ENCODE measurements around the gene KDM4C.
"Not testable (repeated sequence)": the region's sequence is repeated elsewhere in the genome, so short reads cannot be mapped to it uniquely, and the experiment has no call there.

KDM4C gene

DNA sequence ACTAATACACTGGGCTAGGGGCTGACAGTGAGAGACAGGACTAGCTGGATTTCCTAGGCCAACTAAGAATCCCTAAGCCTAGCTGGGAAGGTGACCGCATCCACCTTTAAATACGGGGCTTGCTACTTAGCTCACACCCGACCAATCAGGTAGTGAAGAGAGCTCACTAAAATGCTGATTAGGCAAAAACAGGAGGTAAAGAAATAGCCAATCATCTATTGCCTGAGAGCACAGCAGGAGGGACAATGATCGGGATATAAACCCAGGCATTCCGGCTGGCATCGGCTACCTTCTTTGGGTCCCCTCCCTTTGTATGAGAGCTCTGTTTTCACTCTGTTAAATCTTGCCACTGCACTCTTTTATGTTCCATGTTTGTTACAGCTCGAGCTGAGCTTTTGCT lies 425.4 kb downstream of the KDM4C start:
- not testable (repeated sequence) for DNase-seq

- no peak for DNase-seq
Measured at GRCh38 chr9:7185612-7186011, 427.8 kb downstream of the KDM4C start.

DNA sequence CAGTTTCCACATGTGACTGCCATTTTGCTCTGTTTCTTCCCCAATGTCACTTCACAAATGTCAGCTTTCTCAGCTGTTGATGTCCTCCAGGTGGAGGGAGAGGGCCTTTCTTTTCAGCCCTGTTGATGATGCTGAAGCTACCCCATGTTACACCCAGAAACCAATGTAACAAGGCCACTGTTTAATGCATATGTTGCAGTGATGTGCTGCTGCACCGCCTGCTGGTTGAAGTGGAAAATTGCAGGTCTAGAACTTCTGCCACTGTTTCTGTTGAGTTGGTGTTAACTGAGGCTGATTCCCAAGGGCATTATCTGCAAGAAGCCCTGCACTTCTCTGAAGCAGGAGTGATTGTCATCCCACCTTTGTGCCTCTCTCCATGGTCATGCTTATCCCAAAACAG lies 428.4 kb downstream of the KDM4C start:
- peak; percentile 3 for DNase-seq

- no peak for DNase-seq
Measured at GRCh38 chr9:7192266-7192665, 434.5 kb downstream of the KDM4C start.

- no peak for DNase-seq
Measured at GRCh38 chr9:7195526-7195925, 437.8 kb downstream of the KDM4C start.

GRCh38 chr9:7196467-7196866 lies 438.7 kb downstream of the KDM4C start:
- DNase-seq: no peak

- DNase-seq: no peak
Measured at GRCh38 chr9:7201196-7201595, 443.4 kb downstream of the KDM4C start.

DNA sequence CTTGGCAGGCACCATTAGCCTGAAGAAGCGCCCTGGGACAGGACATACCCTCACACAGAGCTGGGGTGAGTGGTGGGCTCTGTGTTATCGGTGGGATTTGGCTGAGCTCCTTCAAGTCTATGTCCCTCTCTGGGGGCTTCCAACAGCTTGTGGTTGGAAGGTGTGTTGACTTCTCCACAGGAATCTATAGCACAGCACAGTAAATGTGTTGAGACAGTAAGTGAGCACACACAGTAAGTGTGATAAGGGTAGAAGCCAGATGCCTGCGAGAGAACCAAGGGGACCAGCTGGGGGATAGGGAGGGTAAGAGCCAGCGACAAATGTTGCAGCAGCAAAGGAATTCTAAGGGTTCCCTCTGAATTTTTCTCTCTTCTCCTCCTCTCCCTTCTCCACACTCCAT lies 448.0 kb downstream of the KDM4C start:
- DNase-seq: no peak

DNA sequence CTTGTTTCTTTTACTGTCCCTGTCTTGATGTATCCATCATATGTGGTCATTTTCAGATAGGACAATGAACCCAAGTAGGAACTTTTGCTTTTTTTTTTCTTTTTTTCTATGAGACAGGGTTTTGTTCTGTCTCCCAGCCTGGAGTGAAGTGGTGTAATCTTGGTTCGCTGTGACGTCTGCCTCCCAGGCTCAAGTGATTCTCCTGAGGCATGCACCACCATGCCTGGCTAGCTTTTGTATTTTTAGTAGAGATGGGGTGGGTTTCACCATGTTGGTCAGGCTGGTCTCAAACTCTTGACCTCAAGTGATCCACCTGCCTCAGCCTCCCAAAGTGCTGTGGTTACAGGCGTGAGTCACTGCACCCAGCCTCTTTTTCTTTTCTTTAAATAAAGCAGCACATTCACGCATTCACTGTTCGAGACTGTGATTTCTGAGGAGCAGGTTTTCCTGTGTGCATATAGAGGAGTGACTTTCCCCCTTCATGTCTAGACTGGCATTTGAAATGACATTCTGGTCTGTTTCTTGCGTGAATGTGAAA lies 448.5 kb downstream of the KDM4C start:
- no peak for DNase-seq

GRCh38 chr9:7209016-7209715 lies 451.4 kb downstream of the KDM4C start:
- DNase-seq: no peak

- no peak for DNase-seq
Measured at GRCh38 chr9:7209990-7210389, 452.2 kb downstream of the KDM4C start.

DNA sequence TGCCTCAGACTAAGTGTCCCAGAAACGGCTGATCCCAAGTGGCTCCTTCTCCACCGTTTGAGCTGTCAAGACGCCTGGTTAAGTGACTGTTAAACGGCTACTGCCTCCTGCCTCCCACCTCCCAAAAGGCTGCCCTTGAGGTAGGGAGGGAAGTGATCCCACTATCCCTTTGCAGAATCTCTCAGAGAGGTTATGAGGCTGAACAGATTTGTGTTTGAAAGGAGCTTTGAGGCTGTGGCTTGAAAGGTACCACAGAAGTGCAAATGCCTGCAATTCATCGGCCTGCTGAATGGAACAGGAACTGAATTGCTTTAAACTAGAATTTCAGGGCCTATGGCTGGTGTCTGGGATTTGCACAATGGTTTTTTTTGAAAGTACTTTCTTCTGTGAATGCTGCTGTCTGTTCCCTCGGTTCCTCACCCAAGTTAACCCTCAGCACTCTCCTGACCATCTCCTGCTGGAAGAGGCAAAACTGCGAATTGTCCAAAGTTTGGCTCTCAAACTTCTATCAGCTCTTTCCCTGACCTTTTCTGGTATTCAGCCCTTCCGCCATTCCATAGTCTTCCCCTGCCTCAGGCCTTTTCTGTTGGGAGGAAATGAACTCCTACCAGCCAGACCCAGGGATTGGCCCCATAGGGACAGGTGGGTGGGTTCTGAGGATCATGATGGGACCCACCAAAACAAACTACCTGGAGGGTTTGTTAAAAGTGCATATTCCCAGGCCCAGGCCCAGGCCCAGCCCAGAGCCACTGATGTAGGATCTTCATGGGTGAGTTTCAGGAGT lies 453.3 kb downstream of the KDM4C start:
- no peak for DNase-seq

GRCh38 chr9:7211657-7212056 lies 453.9 kb downstream of the KDM4C start:
- no peak for DNase-seq

DNA sequence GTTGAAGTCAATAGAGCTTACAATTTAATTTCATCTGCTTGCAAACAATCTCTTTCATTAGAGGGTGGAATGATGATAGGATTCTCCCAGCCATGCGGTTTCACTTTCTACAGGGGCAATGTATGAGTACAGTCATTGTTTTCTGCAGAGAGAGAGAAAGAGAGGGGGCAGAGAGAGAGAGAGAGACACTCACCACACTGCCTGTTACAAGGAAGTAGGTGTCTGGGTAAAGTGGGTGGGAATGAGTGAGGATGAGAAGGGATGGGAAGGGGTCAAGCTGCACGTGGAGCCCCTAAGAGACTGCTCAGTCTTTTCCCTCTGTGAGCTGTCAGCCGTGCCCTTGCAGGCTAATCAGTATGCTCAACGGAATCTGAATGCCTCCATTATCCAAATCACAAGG lies 454.3 kb downstream of the KDM4C start:
- DNase-seq: no peak

GRCh38 chr9:7216004-7216841 lies 458.4 kb downstream of the KDM4C start:
- DNase-seq: no peak

DNA sequence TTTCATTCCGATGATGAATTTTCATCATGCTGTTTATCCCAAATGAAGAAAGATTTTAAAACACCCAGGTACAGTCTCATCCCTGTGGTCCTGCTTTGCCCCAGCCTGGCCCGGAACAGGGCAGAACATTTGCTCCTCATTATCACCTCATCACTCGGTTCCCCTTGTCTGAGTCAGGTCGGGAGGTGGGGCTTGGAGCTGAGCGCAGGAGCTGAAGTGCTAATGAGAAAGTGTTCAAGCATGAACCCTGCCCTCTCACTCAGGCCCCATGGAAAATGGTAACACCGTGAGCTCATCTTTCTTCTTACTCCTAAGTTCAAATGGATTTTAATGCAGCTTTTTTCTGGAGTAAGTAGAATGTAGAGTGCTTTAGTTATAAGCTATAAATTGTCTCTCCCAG lies 466.2 kb downstream of the KDM4C start:
- DNase-seq: no peak
